IMR-90 (cell line): ENCODE data around the gene CLEC16A.

ENCODE experiments used
- CHD1 ChIP-seq: IDR thresholded peaks from 2 replicates; pipeline ENCODE4 v1.6.1; 2012; ENCODE audit warnings: low read depth, low read length, improper control_type of control experiment
- CTCF ChIP-seq: conservative IDR thresholded peaks from 2 replicates; pipeline ENCODE4 v1.5.1; 2012; ENCODE audit warnings: mild to moderate bottlenecking, low read depth, low read length, improper control_type of control experiment
- FOS ChIP-seq: fragments of 150-350 bp; IDR thresholded peaks from 2 replicates; pipeline ENCODE4 v1.6.1; 2016; ENCODE audit warnings: low read depth, low read length
- MAZ ChIP-seq: IDR thresholded peaks from 2 replicates; pipeline ENCODE4 v1.6.1; 2012; ENCODE audit warnings: low read depth, mild to moderate bottlenecking, low read length, improper control_type of control experiment, moderate library complexity, borderline replicate concordance
- RFX5 ChIP-seq: IDR thresholded peaks from 2 replicates; pipeline ENCODE4 v1.8.0; 2012; ENCODE audit warnings: low read depth, mild to moderate bottlenecking, low read length, moderate library complexity
- USF2 ChIP-seq: fragments of 150-350 bp; IDR thresholded peaks from 2 replicates; pipeline ENCODE4 v1.6.1; 2017; ENCODE audit warnings: mild to moderate bottlenecking, antibody characterized with exemption, low read length, low read depth

GRCh38 chr16:11140098-11140375, 195.7 kb downstream of the CLEC16A start:
- TF ChIP-seq CTCF (no peak), USF2 (no peak), RFX5 (no peak), MAZ (no peak), FOS (no peak), CHD1 (no peak)
